Endothelial cell of umbilical vein (primary cell): Measurements from ENCODE around the gene FARP1. TPM values are rescaled to one million over a fixed set of nuclear protein-coding genes. Genes with fewer than 3 reads are reported as not detected.

ENCODE experiments used
- BruUV-seq: library from RNA; stranded (reverse); fragments of 400-500 nt; replicated peaks from 2 replicates; lab custom pipeline; 2021; lab: Mats Ljungman, UMichigan
- CTCF ChIA-PET: fragments of 300-600, 350-600 bp; sonication (Branson Sonifier 250); formaldehyde crosslinking; loops from one replicate; lab custom pipeline; 2021; ENCODE audit warnings: antibody characterized with exemption, inconsistent platforms; lab: Charles Lee
- POLR2A ChIA-PET: fragments of 300-600, 350-600 bp; sonication (Branson Sonifier 250); formaldehyde crosslinking; loops from one replicate; lab custom pipeline; 2021; ENCODE audit warnings: antibody characterized with exemption, inconsistent platforms; lab: Charles Lee
- DNase-seq: peaks from one replicate; pipeline ENCODE4 v3.0.0-alpha.2; 2011; ENCODE audit warnings: low read depth, low spot score
- FAIRE-seq: peaks from 2 replicates; lab custom pipeline; 2011; peaks lifted over from hg19 to GRCh38; lab: Jason Lieb, UNC
- H2AFZ ChIP-seq: 2 replicates; pipeline ENCODE4 v1.6.0; 2012; ENCODE audit warnings: low read depth, low read length, control low read depth, inconsistent platforms
- H3K27ac ChIP-seq: 2 replicates; pipeline ENCODE4 v1.5.1; 2011; ENCODE audit warnings: low read depth, mild to moderate bottlenecking, control low read depth, low read length, moderate library complexity; ENCODE audit not compliant: insufficient read depth
- H3K27me3 ChIP-seq, 2 experiments: 2 replicates each; pipeline versions ENCODE4 v1.6.0 to v1.6.1; 2011; ENCODE audit warnings: low read length in 2 of 2, mixed read lengths in 1 of 2; ENCODE audit not compliant: control insufficient read depth in 2 of 2, insufficient read depth in 2 of 2
- H3K36me3 ChIP-seq, 2 experiments: 2 replicates in 1 of 2; 3 replicates in 1 of 2; pipeline ENCODE4 v1.5.1; 2011; ENCODE audit warnings: low read length in 2 of 2, mild to moderate bottlenecking in 1 of 2, moderate library complexity in 1 of 2; ENCODE audit not compliant: control insufficient read depth in 2 of 2, insufficient read depth in 2 of 2; ENCODE audit errors: extremely low read depth in 1 of 2
- H3K4me1 ChIP-seq: 3 replicates; pipeline ENCODE4 v1.5.1; 2011; ENCODE audit warnings: mild to moderate bottlenecking, low read length; ENCODE audit not compliant: control insufficient read depth, insufficient read depth; ENCODE audit errors: extremely low read depth
- H3K4me2 ChIP-seq: 2 replicates; pipeline ENCODE4 v1.6.1; 2011; ENCODE audit warnings: low read length, control low read depth, mixed read lengths; ENCODE audit not compliant: insufficient read depth
- H3K4me3 ChIP-seq, 3 experiments: fragments of 200-600 bp in 1 of 3; sonication (generic), shearing (Covaris generic) in 1 of 3; replicated peaks in 1 of 3; 2 replicates each; pipeline ENCODE4 v1.5.1; 2011 to 2016; ENCODE audit warnings: control low read depth in 3 of 3, low read length in 3 of 3, mild to moderate bottlenecking in 2 of 3, inconsistent platforms in 1 of 3, low read depth in 1 of 3, moderate library complexity in 1 of 3; ENCODE audit not compliant: insufficient read depth in 1 of 3
- H3K79me2 ChIP-seq: 2 replicates; pipeline ENCODE4 v1.6.0; 2012; ENCODE audit warnings: low read length, inconsistent platforms; ENCODE audit not compliant: control insufficient read depth, insufficient read depth
- H3K9ac ChIP-seq: replicated peaks from 2 replicates; pipeline ENCODE3; 2011; ENCODE audit warnings: low read length, control low read depth; ENCODE audit not compliant: insufficient read depth; ENCODE audit errors: extremely low read depth
- H3K9me1 ChIP-seq: replicated peaks from 3 replicates; pipeline ENCODE4 v1.6.0; 2011; ENCODE audit warnings: mild to moderate bottlenecking, low read length; ENCODE audit not compliant: control insufficient read depth, insufficient read depth; ENCODE audit errors: extremely low read depth
- H3K9me3 ChIP-seq: replicated peaks from 2 replicates; pipeline ENCODE4 v1.5.1; 2012; ENCODE audit warnings: low read length, inconsistent platforms; ENCODE audit not compliant: control insufficient read depth, insufficient read depth
- H4K20me1 ChIP-seq: replicated peaks from 2 replicates; pipeline ENCODE3; 2011; ENCODE audit warnings: mild to moderate bottlenecking, low read length; ENCODE audit not compliant: control insufficient read depth, insufficient read depth; ENCODE audit errors: extremely low read depth
- CTCF ChIP-seq, 2 donors: IDR thresholded peaks; 1 replicate in 1 of 2; 2 replicates in 1 of 2; pipeline ENCODE4 v1.5.1; 2011; ENCODE audit warnings: low read length in 2 of 2, mild to moderate bottlenecking in 2 of 2, moderate library complexity in 2 of 2, control low read depth in 1 of 2, inconsistent platforms in 1 of 2, low read depth in 1 of 2; ENCODE audit not compliant: insufficient read depth in 1 of 2; ENCODE audit errors: extremely low read depth in 1 of 2
- EZH2 ChIP-seq: IDR thresholded peaks from 2 replicates; pipeline ENCODE4 v1.6.1; 2012; ENCODE audit warnings: borderline replicate concordance, low read depth, mild to moderate bottlenecking, moderate library complexity, low read length, inconsistent platforms; ENCODE audit not compliant: severe bottlenecking
- FOS ChIP-seq: IDR thresholded peaks from 2 replicates; pipeline ENCODE4 v1.6.1; 2011; ENCODE audit warnings: mild to moderate bottlenecking, low read length, moderate library complexity, borderline replicate concordance; ENCODE audit not compliant: insufficient read depth
- GATA2 ChIP-seq: IDR thresholded peaks from 2 replicates; pipeline ENCODE4 v1.7.0; 2011; ENCODE audit warnings: low read depth, mild to moderate bottlenecking, moderate library complexity, mixed read lengths, low read length; ENCODE audit not compliant: insufficient read length, insufficient read depth
- JUN ChIP-seq: IDR thresholded peaks from 2 replicates; pipeline ENCODE4 v1.6.1; 2011; ENCODE audit warnings: borderline replicate concordance, low read depth; ENCODE audit not compliant: insufficient read length, insufficient read depth
- MYC ChIP-seq: IDR thresholded peaks from one replicate; pipeline ENCODE4 v1.6.1; 2011; ENCODE audit warnings: mild to moderate bottlenecking, low read depth, low read length
- POLR2A ChIP-seq: IDR thresholded peaks from 2 replicates; pipeline ENCODE4 v1.6.1; 2012; ENCODE audit warnings: low read depth, mild to moderate bottlenecking, control low read depth, low read length
- POLR2AphosphoS5 ChIP-seq: IDR thresholded peaks from 2 replicates; pipeline ENCODE4 v1.6.1; 2012; ENCODE audit warnings: low read depth, mild to moderate bottlenecking, control low read depth, low read length, moderate library complexity; ENCODE audit not compliant: insufficient read depth
- dilution Hi-C: fragments of 300-500 bp; cut with MboI; formaldehyde crosslinking; loops from one replicate; pipeline ENCODE4 v1.15.0; 2019; ENCODE audit warnings: low sequenced_read_pairs; ENCODE audit not compliant: extremely low pct_ligation_motif_present
- intact Hi-C: fragments of 100-400 bp; cut with micrococcal nuclease; formaldehyde crosslinking; loops from one replicate; pipeline ENCODE4 v1.10.0; 2022
- polyA plus RNA-seq, 4 experiments: library from polyadenylated mRNA; depleted of rRNA in 3 of 4; stranded (reverse) in 3 of 4; unstranded in 1 of 4; fragments of >200 nt; gene quantifications; 2 replicates each; pipeline versions ENCODE4 v1.2.1 to v1.2.3, GENCODE V29; 2011 to 2012; ENCODE audit warnings: missing spikeins in 1 of 4
- total RNA-seq: library from RNA; stranded (reverse); gene quantifications from 2 replicates; pipeline ENCODE4 v1.2.3, GENCODE V29; 2021
- TF ChIP-seq, protein P1 (sequence below): IDR thresholded peaks from 2 replicates; pipeline ENCODE4 v1.6.1; 2011; ENCODE audit not compliant: insufficient read depth, insufficient read length

FARP1 gene
- total and polyA plus RNA-seq, 2 donors (not counting 3 experiments of a cell fraction or from before 2014, with no cell fraction given), result 19.0 to 77.7 TPM

- H4K20me1 ChIP-seq, result no peaks in the 10 kb centered on the region
- intact Hi-C loops, result no loop called here
- H3K9me3 ChIP-seq, result no peaks in the 10 kb centered on the region
- no peak overlapping the region for H3K4me3 ChIP-seq
- no peaks in the 10 kb centered on the region for H3K27me3 ChIP-seq
- ChIA-PET POLR2A (no interaction called here), CTCF (no interaction called here)
- FAIRE-seq, result no peak
- no peaks in the 10 kb centered on the region for H3K36me3 ChIP-seq
- dilution Hi-C loops, result no loop called here
- no peak overlapping the region for H2AFZ ChIP-seq
- H3K9ac ChIP-seq, result no peak overlapping the region
- H3K9me1 ChIP-seq, result no peaks in the 10 kb centered on the region
- H3K4me1 ChIP-seq, result no peaks in the 10 kb centered on the region
- no peak overlapping the region for H3K4me2 ChIP-seq
- BruUV-seq, result no TSS peak
- TF ChIP-seq GATA2, result no peak
- TF ChIP-seq EZH2, result no peak
- TF ChIP-seq FOS, result no peak
- no peak for TF ChIP-seq CTCF (IDR thresholded peaks at IDR 0.05; ENCODE audit: extremely low read depth in 1 of 2, insufficient read depth in 1 of 2, low read depth in 1 of 2, low read length in 2 of 2)
- TF ChIP-seq POLR2A, result no peak
- TF ChIP-seq, protein P1, sequence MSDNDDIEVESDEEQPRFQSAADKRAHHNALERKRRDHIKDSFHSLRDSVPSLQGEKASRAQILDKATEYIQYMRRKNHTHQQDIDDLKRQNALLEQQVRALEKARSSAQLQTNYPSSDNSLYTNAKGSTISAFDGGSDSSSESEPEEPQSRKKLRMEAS, result no peak
- no peak for TF ChIP-seq MYC
- TF ChIP-seq JUN, result no peak
- no peak for TF ChIP-seq POLR2AphosphoS5
- H3K27ac ChIP-seq, result no peak overlapping the region
- DNase-seq, result no peak
- H3K79me2 ChIP-seq, result no peaks in the 10 kb centered on the region
Observed at GRCh38 chr13:98363326-98363725, 220.4 kb downstream of the FARP1 start.
